Lower leg skin (tissue), 4 donors: ENCODE results near the gene MYD88. TPM values are rescaled to one million over a fixed set of nuclear protein-coding genes. Genes with fewer than 3 reads are reported as not detected.

Source experiments
- DNase-seq, 2 donors: peaks; one replicate each; pipeline ENCODE4 v3.0.0-alpha.2; 2019; ENCODE audit warnings: low spot score in 2 of 2
- H3K4me3 ChIP-seq: fragments of 200-600 bp; sonication (generic); 2 replicates; pipeline ENCODE4 v1.5.1; 2017; ENCODE audit warnings: mild to moderate bottlenecking, low read depth; ENCODE audit not compliant: poor library complexity, severe bottlenecking
- POLR2A ChIP-seq, 2 donors: fragments of 450-650 bp; IDR thresholded peaks; one replicate each; pipeline ENCODE4 v1.6.1; 2016 to 2017; ENCODE audit warnings: antibody characterized with exemption in 2 of 2, mild to moderate bottlenecking in 1 of 2, moderate library complexity in 1 of 2
- WGBS, 2 donors: methylation state at CpG; one replicate each; pipeline ENCODE4 v1.1.5; 2018; 5-methylcytosine and 5-hydroxymethylcytosine counted together
- intact Hi-C: fragments of 100-400 bp; cut with DNase I; formaldehyde crosslinking; loops from one replicate; pipeline ENCODE4 v1.15.0; 2023; ENCODE audit warnings: low total_unique reads
- total RNA-seq, 4 donors: library from RNA; depleted of rRNA; stranded (reverse); fragments of >200 nt; gene quantifications; one replicate each; pipeline ENCODE4 v1.1.0, GENCODE V29; 2016
- TF ChIP-seq, protein P1 (sequence below), 3 donors: fragments of 450-650 bp; IDR thresholded peaks; one replicate each; pipeline ENCODE4 v1.5.1; 2016; ENCODE audit warnings: antibody characterized with exemption in 3 of 3, mild to moderate bottlenecking in 3 of 3, moderate library complexity in 2 of 3

Gene MYD88
- total RNA-seq, 4 donors from 2014 or later, result 22.9 to 32.2 (median 23.6) TPM

DNA sequence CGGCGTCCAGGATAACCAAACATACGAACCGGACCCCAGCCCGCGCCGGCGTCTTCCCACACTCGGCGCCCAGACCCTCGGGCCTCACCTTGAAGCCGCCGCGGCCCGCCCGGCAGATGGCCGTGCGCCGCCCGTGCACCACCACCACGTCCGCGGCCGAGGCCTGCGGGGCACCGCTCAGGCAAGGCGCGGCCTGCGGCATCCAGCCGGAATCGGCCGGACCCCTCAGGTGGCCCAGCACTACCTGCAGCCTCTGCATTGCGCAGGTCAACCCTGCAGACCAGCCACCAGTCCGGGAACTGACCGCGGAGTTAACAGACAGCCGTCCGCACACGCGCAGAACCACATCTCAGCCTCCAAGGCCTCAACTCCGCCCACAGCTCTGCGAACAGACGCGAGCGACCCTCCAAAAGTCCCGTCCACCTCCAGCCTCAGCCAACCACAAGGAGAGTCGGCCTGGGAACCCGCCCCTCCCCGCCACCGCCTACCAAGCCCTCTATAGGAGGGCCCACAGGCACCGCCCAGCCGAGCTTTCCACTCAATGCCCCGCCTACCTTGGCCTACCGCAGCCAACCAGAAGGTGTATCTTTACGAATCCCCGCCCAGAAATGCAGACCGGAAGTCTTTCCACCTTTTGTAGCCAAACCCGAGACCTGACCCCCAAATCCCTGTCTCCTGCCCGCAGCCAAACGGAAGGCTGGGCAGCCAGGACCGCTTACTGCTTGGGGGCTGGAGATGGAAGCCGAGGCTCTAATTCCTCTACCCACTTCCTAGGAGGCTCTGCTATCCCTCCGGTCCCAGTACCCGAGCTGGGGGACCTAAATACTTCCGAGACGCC, 1.5 kb upstream of the MYD88 start, which contains the start of gene ACAA1:
ACAA1 (minus strand) TSS at position 351 of the 838 bp plus-strand sequence; CDS start at position 259, 92 bp downstream.
- H3K4me3 ChIP-seq, result peak within 1 kb of the TSS; percentile 81
- WGBS, 2 donors, result 0% methylated on average over 53 to 61 of the region's 66 CpGs
- DNase-seq, result peak; percentile 100
- TF ChIP-seq, protein P1, sequence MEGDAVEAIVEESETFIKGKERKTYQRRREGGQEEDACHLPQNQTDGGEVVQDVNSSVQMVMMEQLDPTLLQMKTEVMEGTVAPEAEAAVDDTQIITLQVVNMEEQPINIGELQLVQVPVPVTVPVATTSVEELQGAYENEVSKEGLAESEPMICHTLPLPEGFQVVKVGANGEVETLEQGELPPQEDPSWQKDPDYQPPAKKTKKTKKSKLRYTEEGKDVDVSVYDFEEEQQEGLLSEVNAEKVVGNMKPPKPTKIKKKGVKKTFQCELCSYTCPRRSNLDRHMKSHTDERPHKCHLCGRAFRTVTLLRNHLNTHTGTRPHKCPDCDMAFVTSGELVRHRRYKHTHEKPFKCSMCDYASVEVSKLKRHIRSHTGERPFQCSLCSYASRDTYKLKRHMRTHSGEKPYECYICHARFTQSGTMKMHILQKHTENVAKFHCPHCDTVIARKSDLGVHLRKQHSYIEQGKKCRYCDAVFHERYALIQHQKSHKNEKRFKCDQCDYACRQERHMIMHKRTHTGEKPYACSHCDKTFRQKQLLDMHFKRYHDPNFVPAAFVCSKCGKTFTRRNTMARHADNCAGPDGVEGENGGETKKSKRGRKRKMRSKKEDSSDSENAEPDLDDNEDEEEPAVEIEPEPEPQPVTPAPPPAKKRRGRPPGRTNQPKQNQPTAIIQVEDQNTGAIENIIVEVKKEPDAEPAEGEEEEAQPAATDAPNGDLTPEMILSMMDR (IDR thresholded peaks at IDR 0.05), result no peak
- TF ChIP-seq POLR2A (IDR thresholded peaks at IDR 0.05), result no peak
- intact Hi-C loops, result no loop called here

DNA sequence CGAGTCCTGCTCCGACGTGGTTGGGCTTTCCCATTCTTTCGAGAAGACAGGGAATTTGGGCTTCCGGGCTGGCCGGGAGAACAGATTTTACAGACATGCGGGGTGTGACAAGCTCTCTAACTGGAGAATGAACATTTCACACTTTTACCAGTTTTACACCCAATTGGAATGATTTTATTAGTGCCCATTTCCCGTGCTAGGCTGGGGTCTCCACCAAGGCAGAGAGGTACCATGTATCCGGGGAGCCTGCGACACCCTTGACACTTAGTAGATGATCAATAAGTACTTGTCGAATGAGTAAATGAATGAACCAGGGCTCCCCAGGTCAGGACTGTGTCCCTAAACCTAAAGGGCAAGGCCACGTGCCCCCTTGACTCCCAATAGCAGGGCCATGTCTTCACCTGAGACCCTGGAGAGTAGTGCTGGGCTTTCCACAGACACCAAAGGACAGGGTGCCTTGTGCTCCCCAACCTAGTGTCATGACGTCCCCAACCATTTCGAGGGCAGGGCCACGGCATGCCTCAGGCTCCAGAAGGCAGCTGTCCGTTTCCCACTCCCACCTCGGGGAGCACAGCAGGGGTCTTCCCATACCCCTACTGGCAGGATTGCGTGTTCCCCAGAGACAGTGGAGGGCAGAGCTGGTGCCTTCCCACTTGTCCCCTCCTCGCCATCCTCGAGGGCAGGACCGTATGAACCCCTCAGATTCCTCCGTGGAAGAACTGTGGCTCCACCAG, 679 bp upstream of the MYD88 start:
- 8 to 12% methylated on average over 21 to 22 of the region's 22 CpGs for WGBS, 2 donors
- TF ChIP-seq POLR2A (IDR thresholded peaks at IDR 0.05), result no peak
- TF ChIP-seq, protein P1 (IDR thresholded peaks at IDR 0.05), result no peak
- peak overlapping the region; percentile 79 for H3K4me3 ChIP-seq
- intact Hi-C loops, result no loop called here
- no peak for DNase-seq

DNA sequence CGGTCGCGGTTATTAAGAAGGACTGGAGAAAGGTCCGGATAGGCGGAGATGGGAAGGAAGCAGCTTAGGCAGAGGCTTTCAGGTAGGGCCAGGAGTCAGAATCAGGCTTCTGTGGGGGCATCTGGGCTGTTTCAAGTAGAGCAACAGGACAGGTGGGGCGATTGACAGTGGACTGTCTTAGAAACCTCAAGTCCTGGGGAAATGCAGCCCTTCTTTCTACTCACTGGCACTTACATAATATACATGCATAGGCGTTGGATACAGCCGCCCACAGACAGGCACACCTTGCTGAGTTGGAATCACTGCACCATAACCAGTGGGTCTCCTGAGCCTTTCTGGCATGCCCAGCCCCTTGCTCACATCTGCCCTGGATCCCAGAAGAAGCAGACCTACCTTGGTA, 730 bp downstream of the MYD88 start:
- TF ChIP-seq, protein P1 (IDR thresholded peaks at IDR 0.05), result no peak
- no peak for TF ChIP-seq POLR2A (IDR thresholded peaks at IDR 0.05)
- DNase-seq, result peak in 1 of 2 donors; percentile 82
- WGBS, 2 donors, result 2 to 5% methylated on average over 8 of the region's 8 CpGs
- intact Hi-C loops, result no loop called here
- peak overlapping the region; percentile 79 for H3K4me3 ChIP-seq

DNA sequence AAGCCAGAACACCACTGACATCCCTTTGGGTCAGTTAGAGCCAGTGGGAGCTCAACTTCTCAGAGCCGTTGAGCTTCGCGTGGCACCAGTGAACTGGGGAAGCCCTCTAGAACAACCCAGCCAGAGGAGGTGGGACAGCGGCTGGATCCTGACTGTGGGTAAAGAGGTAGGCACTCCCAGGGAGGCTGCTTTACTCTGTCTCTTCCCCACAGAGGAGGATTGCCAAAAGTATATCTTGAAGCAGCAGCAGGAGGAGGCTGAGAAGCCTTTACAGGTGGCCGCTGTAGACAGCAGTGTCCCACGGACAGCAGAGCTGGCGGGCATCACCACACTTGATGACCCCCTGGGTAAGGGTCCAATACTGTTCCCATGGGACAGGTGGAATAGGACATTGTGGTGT, 1.2 kb downstream of the MYD88 start:
- WGBS, 2 donors, result 73 to 80% methylated on average over 7 of the region's 7 CpGs
- intact Hi-C loops, result no loop called here
- TF ChIP-seq, protein P1 (IDR thresholded peaks at IDR 0.05), result no peak
- no peak for TF ChIP-seq POLR2A (IDR thresholded peaks at IDR 0.05)
- DNase-seq, result peak in 1 of 2 donors; percentile 82
- H3K4me3 ChIP-seq, result no peak overlapping the region

DNA sequence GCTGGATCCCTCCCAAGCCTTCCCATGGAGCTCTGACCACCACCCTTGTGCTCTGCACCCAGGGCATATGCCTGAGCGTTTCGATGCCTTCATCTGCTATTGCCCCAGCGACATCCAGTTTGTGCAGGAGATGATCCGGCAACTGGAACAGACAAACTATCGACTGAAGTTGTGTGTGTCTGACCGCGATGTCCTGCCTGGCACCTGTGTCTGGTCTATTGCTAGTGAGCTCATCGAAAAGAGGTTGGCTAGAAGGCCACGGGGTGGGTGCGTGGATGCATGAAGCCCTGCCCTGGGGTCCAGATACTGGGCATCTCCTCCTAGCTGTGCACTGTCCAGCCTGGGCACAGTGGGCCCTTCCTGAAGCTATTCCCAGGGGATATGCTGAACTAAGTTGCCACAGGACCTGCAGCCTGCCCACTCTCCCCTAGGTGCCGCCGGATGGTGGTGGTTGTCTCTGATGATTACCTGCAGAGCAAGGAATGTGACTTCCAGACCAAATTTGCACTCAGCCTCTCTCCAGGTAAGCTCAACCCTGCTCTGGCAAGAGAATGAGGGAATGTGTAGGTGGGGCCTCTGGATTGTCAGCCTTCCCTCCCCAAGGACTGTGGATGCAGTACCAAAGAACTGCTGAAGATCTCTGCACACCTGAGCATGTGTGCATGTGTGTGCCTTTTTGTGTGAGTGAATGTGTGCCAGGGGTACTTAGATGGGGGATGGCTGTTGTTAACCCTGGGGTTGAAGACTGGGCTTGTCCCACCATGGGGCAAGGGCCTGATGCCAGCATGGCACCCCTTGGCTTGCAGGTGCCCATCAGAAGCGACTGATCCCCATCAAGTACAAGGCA, 2.1 kb downstream of the MYD88 start:
- DNase-seq, result peak in 1 of 2 donors; percentile 81
- TF ChIP-seq, protein P1 (IDR thresholded peaks at IDR 0.05), result no peak
- TF ChIP-seq POLR2A (IDR thresholded peaks at IDR 0.05), result no peak
- intact Hi-C loops, result no loop called here
- H3K4me3 ChIP-seq, result no peak overlapping the region
- WGBS, 2 donors, result 91 to 94% methylated on average over 13 of the region's 13 CpGs
